GM10847 (cell line): ENCODE data around the gene SLC27A2.

ENCODE experiments used
- POLR2A ChIP-seq: IDR thresholded peaks from 2 replicates; pipeline ENCODE4 v1.6.1; 2011; ENCODE audit not compliant: insufficient read length; ENCODE audit errors: extremely low read depth

The SLC27A2 gene

DNA sequence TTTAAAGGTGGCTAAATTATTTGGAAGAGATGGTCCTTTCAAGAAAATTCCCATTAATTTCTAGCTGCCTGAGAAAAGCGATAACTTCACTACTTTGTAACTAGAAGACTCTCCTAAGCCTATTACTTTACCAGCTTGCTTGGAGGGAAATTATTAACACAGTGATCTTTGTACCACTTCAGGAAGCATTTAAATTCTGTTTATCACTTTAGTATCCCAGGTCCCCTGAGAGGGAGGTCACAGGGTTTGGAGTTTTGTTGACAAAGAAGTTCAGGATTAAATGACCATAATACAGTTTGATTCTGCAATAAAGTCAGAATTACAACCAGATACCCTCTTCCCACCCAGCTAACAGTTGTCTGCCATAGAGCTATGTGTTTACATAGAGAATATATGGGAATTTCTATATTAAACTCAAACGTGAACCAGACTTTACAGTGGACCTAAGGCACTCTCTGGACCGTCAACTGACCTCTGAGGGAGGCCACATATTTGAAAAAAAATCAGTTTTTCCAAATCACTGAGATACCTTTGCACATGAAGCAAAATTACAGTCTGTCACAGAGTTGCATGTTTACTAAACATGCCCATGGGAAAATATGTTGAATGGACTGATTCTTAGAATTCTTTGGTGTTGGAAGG is 3.0 kb downstream of the SLC27A2 start:
- no peak for TF ChIP-seq POLR2A

DNA sequence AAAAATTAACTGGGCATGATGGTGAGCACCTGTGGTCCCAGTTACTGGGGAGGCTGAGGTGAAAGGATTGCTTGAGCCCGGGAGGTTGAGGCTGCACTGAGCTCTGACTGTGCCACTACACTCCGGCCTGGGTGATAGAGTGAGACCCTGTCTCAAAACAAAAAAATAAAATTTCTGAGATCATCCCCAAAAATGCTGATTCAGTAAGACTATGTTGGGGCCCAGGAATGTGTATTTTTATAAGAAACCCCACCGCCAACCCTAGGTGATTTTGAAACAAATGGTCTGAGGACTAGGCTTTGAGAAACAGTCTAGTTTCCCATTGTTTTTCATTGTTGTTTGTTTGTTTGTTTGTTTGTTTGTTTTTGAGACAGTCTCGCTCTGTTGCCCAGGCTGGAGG is 4.1 kb downstream of the SLC27A2 start:
- TF ChIP-seq POLR2A = no peak

DNA sequence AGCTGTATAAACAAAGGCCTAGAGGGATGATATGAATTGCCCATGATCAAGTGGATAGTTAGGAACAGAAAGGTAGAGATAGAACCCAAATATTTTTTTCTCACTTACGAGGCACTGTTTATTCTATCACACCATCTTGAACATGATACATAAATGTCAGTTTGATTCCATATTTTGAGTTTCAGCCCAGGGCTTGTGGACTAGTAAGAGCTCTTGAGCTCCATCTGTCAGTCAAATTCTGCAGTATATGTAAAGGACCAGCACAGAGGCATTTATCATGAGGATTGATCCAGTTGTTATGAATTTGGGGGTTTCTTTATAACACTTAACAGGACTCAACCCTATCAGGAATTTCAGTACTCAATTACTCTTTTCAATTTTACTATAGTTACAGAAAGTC is 4.8 kb downstream of the SLC27A2 start:
- TF ChIP-seq POLR2A = no peak

DNA sequence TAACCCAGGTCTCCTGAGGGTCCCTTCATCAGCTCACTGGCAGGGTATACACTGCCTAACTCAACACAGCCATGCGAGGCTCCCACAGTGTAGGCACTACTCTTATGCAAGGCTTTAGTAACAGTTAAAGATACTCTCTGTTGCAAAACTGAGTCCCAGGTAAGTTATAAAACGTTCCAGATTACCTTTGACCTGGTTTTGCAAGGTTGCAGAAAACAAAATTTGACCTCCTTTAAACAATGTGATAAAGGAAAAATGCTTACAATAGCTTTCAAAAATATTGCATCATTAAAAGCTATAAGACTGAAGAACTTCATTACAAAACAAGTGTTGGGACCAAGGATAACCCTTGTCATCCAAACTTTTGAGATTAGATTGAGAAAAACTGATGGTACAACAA is 5.5 kb downstream of the SLC27A2 start:
- TF ChIP-seq POLR2A = no peak

DNA sequence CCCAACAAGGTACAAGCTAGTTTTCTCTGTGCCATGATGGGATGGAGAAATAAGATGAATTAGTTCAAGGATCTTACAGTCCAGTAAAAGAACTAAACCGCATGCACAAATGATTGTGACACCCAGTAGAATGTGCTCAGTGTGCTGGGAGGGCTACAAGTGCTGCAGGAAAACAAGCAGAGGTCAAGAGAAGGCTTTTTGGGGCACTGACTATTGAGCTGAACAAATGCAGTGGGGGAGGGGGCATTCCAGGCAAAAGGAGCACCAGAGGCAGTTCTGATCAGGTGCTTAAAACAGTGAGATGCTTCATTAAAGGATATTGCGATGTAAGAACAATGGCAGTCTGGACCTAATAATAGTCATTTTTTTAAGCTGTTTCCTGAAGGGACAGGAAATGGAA is 6.0 kb downstream of the SLC27A2 start:
- TF ChIP-seq POLR2A = no peak

DNA sequence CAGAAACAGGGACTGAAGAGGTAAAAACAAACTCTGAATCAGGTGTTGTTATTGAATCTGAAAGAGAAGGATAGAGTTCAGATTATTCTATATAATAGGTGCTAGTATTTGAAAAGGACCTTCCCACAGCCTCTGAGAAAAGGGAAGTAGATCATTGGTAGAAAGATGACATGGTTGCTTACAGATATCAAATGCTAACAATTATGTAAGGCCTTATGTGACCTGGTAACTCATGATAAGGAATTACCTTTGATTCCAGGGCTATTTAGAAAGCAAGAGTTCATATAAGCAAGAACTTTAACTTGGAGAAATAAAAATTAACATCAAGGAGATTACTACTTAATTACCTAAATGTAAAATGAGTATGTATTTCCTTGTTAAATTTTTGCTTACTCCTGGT is 7.6 kb downstream of the SLC27A2 start:
- TF ChIP-seq POLR2A = no peak

DNA sequence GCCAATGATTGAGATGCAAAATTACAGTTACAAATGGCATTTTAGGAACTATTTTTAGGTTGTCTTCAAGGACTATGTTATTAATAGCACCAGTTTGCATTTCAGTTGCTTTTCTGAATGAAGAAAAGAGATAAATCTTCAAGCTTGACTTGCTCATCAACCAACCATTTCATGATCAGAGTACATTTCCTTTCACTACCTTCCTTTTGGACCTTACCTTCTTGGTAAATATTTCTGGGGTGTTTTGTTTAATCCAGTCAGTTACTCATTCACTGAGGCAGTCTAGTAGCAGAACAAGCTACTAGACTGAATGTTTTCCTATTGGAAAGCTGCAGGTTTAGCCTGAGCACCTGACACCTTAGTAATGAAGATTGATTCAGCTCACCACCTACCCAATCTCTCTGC is 8.2 kb downstream of the SLC27A2 start:
- no peak for TF ChIP-seq POLR2A

DNA sequence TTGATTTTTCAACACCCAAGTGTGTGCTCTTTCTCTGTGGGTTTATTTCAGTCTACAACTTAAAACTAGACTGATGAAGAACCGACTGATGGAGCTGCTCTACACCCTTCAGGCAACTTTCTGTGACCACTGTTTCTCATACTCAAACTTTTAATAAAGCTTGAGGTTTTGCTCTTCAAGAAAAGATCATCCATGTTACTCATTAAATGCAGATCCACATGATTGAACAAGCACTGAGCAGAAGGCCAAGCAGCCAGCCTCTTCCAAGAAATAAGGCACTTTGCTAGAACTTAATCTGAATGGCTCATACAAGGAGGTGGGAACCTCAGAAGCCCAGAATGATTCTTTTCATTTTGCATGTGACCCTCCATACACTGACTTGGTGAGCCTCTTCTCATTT is 8.7 kb downstream of the SLC27A2 start:
- no peak for TF ChIP-seq POLR2A

DNA sequence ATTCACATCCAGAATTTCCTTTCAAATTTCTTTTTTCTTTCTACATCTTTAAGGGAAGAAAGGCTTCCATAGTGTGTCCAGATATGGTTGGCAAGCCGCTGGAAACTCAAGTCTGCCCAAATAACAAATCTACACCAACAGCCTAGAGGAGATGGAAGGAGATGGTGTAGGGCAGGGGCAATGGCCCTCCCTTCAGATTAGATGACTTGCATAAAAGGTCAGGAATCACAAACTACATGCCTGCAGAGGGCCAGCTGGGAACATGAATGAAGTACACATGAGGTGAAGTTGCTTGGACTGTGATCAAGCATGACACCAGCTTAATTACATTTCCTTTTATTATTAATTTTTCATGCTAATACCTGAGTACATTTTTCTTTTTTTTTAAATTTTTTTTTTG is 10.2 kb downstream of the SLC27A2 start:
- TF ChIP-seq POLR2A = no peak

DNA sequence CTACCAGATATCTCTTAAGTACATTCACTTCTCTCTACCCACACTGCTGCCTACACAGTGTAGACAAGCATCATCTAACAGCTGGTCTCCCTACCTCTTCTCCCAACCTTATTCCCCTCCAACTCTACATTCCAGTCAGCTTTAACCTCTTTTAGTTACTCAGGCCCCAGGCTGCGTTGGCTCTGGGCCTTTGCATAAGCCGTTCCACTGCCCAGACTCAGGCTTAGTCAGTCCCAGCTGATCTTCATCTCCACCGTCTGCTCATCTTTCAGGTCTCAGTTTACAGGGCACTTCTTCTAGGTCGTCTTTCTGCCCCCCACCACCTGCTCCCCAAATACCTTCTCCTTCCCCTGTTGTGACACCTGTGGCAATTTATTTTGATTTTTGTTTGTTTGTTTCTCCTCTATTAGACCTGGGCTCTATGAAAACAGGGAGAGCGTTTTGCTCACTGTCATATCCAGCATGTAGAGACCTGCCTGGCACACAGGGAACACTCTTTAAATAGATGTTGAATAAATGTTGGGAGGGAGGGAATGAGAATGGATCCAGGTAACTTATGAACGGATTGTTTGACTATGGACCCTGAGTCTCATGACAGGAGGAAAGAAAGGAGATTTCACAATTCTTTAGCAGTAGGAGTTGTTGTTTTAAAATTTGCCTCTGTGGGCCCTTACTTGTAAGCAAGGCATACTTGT is 11.1 kb downstream of the SLC27A2 start:
- TF ChIP-seq POLR2A = no peak

DNA sequence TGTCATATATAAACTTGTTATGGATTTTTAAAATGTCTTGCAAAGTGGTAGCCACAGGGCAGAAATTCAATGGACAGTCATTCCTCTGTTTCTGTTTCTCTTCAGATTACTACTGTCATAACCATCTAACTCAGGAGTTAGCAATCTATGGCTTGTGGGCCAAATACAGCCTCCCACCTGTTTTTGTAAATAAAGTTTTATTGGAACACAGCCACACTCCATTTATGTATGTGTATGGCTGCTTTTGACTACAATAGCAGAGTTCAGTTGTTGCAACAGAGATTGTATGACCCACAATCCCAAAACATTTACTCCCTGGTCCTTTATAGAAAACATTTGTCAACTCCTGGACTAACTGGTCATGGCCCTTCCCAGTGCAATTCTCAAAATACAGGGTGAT is 20.0 kb downstream of the SLC27A2 start:
- no peak for TF ChIP-seq POLR2A

DNA sequence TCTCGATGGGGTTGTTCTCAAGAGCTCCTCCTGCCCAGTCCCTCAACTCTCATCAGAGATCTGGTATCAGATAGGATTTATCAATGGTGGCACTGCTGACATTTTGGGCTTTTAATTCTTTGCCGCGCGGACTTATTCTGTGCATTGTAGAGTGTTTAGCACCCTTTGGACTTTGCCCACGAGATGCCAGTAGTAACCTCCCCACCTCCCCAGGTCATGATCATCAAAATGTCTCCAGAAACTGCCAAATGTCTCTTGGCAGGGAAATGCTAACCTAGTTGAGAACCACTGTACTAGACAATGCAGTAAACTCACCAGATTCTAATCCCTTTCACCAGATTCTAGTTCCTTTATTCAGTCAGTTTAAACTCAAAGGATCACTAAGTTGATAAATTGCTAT is 24.0 kb downstream of the SLC27A2 start:
- no peak for TF ChIP-seq POLR2A

DNA sequence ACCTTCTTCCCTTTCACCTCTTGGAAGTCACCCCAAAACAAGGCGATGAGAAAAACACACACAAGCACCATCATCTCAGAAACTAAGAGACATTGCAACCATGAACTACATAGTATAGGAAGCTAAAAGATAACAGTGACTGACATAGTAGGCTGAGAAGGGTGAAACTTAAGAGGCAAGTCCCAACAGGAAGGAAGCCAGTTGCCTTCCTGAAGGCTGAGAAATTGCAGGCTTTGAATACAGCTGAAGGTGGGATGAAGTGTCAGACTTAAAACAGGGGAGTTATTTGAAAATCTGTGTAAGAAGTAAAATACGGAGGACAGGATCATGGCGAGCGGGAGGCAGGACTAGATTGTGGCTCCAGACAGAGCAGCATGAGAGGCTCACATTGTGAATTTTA is 27.8 kb downstream of the SLC27A2 start:
- no peak for TF ChIP-seq POLR2A

DNA sequence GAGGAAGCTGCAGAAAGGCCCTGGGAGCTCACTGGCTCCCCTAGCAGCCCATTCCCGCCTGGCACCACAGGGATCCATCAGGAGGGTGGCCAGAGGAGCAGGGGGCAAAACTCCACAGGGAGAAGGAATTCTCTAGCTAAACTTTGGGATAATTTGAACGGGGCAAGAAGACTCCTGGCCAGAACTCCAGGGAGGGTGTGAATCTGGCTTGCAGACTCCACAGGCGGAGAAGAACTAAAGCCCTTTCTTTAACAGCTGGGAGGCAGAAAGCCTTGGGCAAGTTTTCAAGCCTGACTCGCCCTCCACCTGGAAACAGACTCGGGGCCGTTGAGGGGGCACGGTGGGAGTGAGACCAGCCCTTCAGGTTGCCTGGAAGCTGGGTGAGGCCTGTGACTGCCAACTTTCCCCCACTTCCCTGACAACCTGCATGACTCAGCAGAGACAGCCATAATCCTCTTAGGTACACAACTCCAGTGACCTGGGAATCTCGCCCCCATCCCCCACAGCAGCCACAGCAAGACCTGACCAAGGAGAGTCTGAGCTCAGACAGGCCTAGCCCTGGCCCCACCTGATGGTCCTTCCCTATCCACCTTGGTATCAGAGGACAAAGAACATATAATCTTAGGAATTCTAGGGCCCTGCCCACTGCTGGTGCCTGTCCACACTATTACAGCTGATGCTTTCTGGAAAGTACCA is 28.6 kb downstream of the SLC27A2 start:
- TF ChIP-seq POLR2A = no peak

DNA sequence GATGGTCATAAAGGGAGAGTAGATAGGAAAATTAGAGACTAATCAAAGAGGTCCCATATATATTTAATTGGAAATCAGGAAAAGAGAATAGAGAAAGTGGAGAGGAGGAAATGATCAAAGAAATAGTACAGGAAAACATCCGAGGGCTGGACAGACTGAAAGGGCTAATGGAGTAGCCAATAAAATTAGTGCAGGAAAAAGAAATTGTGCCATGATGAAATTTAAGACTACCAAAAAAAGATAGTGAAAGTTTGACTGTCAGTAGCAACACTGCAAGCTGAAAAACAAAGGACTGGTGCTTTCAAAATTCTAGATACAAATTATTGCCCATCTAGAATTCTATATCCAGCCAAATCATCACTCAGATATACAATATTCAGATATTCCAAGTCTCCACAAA is 36.3 kb downstream of the SLC27A2 start:
- TF ChIP-seq POLR2A = no peak

DNA sequence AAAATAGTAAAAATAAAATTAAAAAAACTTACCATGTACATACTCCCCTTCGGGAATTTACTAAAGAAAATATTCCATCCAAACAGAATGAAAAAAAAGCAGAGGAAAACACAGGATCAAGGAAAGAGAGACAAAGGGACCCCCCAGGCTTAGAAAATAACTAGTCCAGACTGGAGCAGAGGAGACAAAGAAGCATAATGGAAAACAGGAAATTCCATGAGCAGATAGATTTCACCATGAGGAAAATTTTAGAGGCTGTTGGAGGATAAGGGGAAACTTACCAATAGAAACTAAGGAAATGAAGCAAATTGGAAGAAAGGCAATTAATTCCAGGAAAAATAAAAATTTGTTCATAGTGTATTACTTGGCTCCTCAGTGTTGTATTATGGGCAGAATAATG is 36.7 kb downstream of the SLC27A2 start:
- no peak for TF ChIP-seq POLR2A

DNA sequence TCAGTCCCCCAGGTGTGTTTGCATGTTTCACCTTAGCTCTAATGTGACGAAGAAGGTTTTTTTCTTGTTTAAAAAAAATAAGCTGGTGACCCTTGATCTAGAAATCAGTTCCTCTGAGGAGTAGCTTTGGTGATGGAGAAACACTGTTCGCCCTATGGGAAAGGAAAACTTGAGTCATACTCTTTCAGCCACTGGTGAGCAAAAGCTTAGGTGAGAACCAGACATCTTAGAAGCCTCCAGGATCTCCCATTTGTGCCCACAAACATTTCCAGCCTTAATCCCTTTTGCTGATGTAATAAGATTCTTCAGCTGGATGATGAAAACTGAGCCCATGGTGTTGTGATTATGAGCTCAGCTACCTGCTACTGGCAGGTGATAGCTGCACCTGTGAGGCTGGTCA is 37.8 kb downstream of the SLC27A2 start:
- no peak for TF ChIP-seq POLR2A

DNA sequence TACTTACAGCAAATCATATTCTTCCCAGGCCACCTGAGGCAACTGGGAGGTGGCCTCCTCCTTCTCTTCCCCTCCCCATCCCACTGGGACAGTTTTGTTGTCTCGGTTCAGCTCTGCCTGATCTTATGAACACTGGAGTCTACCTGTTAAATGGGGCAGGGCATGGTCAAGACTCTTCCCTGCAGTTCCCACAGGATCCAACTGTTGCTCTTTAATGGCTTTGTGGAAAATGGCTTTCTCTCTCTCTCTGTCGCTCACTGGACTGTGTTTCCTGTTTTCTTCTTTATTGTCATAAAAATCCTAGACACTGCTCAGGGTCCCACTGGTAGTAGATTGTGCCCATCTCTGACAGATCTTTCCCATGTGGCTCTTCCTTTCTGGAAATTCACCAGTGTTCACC is 40.2 kb downstream of the SLC27A2 start:
- no peak for TF ChIP-seq POLR2A
